ENCODE measurements around the gene KCNK4.

DNA sequence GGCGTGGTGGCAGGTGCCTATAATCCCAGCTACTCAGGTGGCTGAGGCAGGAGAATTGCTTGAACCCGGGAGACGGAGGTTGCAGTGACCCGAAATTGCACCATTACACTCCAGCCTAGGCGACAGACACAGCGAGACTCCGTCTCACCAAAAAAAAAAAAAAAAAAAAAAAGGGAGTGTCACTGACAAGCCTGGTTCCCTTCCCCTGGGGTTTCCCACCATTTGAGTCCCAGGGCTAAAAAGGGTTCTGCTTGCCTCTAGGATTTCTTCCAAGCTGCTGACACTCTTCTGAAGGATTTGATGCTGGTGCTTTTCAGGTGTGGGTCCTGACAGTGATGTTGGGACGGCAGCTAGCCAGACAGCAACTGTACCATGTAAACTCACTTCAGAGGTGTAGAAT, 47.6 kb downstream of the KCNK4 start:
- TF ChIP-seq POLR2A (IDR thresholded peaks at IDR 0.05) (no peak), CTCF (IDR thresholded peaks at IDR 0.05) (no peak)
